ENCODE measurements around the gene FAM25G.

GRCh38 chr10:47451998-47452494, 39.5 kb downstream of the FAM25G start:
- TF ChIP-seq CTCF (IDR thresholded peaks at IDR 0.05; ENCODE audit: borderline replicate concordance, extremely low read depth, low read length, poor library complexity, severe bottlenecking) = no peak
- TF ChIP-seq EZH2 (IDR thresholded peaks at IDR 0.05; ENCODE audit: borderline replicate concordance, low read depth, low read length, severe bottlenecking) = no peak
